IgD-negative memory B cell (primary cell): ENCODE measurements around the gene TRNAU1AP. TPM values are rescaled to one million over a fixed set of nuclear protein-coding genes. Genes with fewer than 3 reads are reported as not detected.

Source experiments
- H3K27ac Mint-ChIP-seq, 3 donors: one replicate each; pipeline ENCODE4 v1.8.0; 2020 to 2022; ENCODE audit warnings: mild to moderate bottlenecking in 3 of 3, mixed read lengths in 3 of 3, moderate library complexity in 1 of 3
- H3K27me3 Mint-ChIP-seq: one replicate; pipeline ENCODE4 v1.8.0; 2021; ENCODE audit warnings: mixed read lengths
- H3K36me3 Mint-ChIP-seq: one replicate; pipeline ENCODE4 v1.8.0; 2020; ENCODE audit warnings: mild to moderate bottlenecking, mixed read lengths
- H3K4me1 Mint-ChIP-seq, 3 donors: one replicate each; pipeline ENCODE4 v1.8.0; 2020 to 2022; ENCODE audit warnings: mixed read lengths in 3 of 3, mild to moderate bottlenecking in 1 of 3
- H3K4me3 Mint-ChIP-seq, 4 donors: one replicate each; pipeline ENCODE4 v1.8.0; 2020 to 2022; ENCODE audit warnings: mild to moderate bottlenecking in 4 of 4, mixed read lengths in 4 of 4, moderate library complexity in 3 of 4
- H3K9me3 Mint-ChIP-seq, 3 donors: one replicate each; pipeline ENCODE4 v1.8.0; 2020 to 2021; ENCODE audit warnings: mixed read lengths in 3 of 3, mild to moderate bottlenecking in 1 of 3
- polyA plus RNA-seq: library from polyadenylated mRNA; unstranded; fragments of 300-500 nt; fragmentation: Illumina TruSeq; gene quantifications from one replicate; pipeline ENCODE4 v1.2.3, GENCODE V29; 2021

The TRNAU1AP gene
- polyA plus RNA-seq, 1 donor from 2014 or later: 29.2 TPM

- H3K9me3 Mint-ChIP-seq: no peaks in the 10 kb centered on the region
- H3K36me3 Mint-ChIP-seq: peaks cover 3% of the 10 kb centered on the region
- H3K27ac Mint-ChIP-seq: no peak overlapping the region
- peaks cover 0 to 2% (median 0%) of the 10 kb centered on the region in 3 donors for H3K4me1 Mint-ChIP-seq
- no peak overlapping the region for H3K4me3 Mint-ChIP-seq
- no peaks in the 10 kb centered on the region for H3K27me3 Mint-ChIP-seq
Measured at GRCh38 chr1:28601696-28602095, 48.8 kb downstream of the TRNAU1AP start.

- Mint-ChIP-seq H3K27ac (peak overlapping the region in 1 of 3 donors; percentile 9), H3K27me3 (no peaks in the 10 kb centered on the region), H3K9me3 (no peaks in the 10 kb centered on the region), H3K4me1 (peaks cover 0 to 2% (median 0%) of the 10 kb centered on the region in 3 donors), H3K36me3 (peaks cover 3% of the 10 kb centered on the region), H3K4me3 (no peak overlapping the region)
Measured at GRCh38 chr1:28602536-28603439, 49.9 kb downstream of the TRNAU1AP start.

GRCh38 chr1:28604411-28604810 is 51.5 kb downstream of the TRNAU1AP start:
- Mint-ChIP-seq H3K4me1 (peaks cover 0 to 2% (median 0%) of the 10 kb centered on the region in 3 donors), H3K4me3 (no peak overlapping the region), H3K36me3 (peaks cover 3% of the 10 kb centered on the region), H3K9me3 (no peaks in the 10 kb centered on the region), H3K27ac (no peak overlapping the region), H3K27me3 (no peaks in the 10 kb centered on the region)

- no peak overlapping the region for H3K27ac Mint-ChIP-seq
- peaks cover 5% of the 10 kb centered on the region for H3K36me3 Mint-ChIP-seq
- no peaks in the 10 kb centered on the region for H3K9me3 Mint-ChIP-seq
- H3K27me3 Mint-ChIP-seq: no peaks in the 10 kb centered on the region
- H3K4me1 Mint-ChIP-seq: peaks cover 0 to 2% (median 0%) of the 10 kb centered on the region in 3 donors
- no peak overlapping the region for H3K4me3 Mint-ChIP-seq
Measured at GRCh38 chr1:28604962-28605361, 52.1 kb downstream of the TRNAU1AP start.

- H3K9me3 Mint-ChIP-seq: no peaks in the 10 kb centered on the region
- no peak overlapping the region for H3K27ac Mint-ChIP-seq
- peaks cover 0 to 2% (median 0%) of the 10 kb centered on the region in 3 donors for H3K4me1 Mint-ChIP-seq
- H3K36me3 Mint-ChIP-seq: peaks cover 5% of the 10 kb centered on the region
- H3K4me3 Mint-ChIP-seq: no peak overlapping the region
- no peaks in the 10 kb centered on the region for H3K27me3 Mint-ChIP-seq
Measured at GRCh38 chr1:28606771-28607170, 53.9 kb downstream of the TRNAU1AP start.

GRCh38 chr1:28613175-28613574 is 60.3 kb downstream of the TRNAU1AP start:
- no peak overlapping the region for H3K27ac Mint-ChIP-seq
- no peaks in the 10 kb centered on the region for H3K27me3 Mint-ChIP-seq
- H3K9me3 Mint-ChIP-seq: no peaks in the 10 kb centered on the region
- peaks cover 7% of the 10 kb centered on the region for H3K36me3 Mint-ChIP-seq
- H3K4me3 Mint-ChIP-seq: no peak overlapping the region
- peaks cover 0 to 3% (median 0%) of the 10 kb centered on the region in 3 donors for H3K4me1 Mint-ChIP-seq

Other genes with a start within 250 kb of the TRNAU1AP start
- 12.6 TPM for gene MED18, start 224.0 kb upstream of the TRNAU1AP start, polyA plus RNA-seq
- gene PHACTR4, start 183.3 kb upstream of the TRNAU1AP start, polyA plus RNA-seq: 18.5 TPM
- 13.3 TPM for gene RCC1, start 47.0 kb upstream of the TRNAU1AP start, polyA plus RNA-seq
- gene RAB42, start 39.2 kb downstream of the TRNAU1AP start, polyA plus RNA-seq: not detected
- gene TAF12, start 90.0 kb downstream of the TRNAU1AP start, polyA plus RNA-seq: 37.5 TPM
- gene RNU11, start 95.5 kb downstream of the TRNAU1AP start, polyA plus RNA-seq: not detected
- 17.4 TPM for gene GMEB1, start 115.7 kb downstream of the TRNAU1AP start, polyA plus RNA-seq
- gene YTHDF2, start 183.9 kb downstream of the TRNAU1AP start, polyA plus RNA-seq: 110 TPM